GM21447 (cell line): ENCODE data around the gene SEPHS1.

Source experiments
- ATAC-seq: cut with Tn5 transposase; IDR thresholded peaks from one replicate; pipeline ENCODE4 v1.9.1; 2021; ENCODE audit not compliant: unreplicated experiment

Gene SEPHS1

DNA sequence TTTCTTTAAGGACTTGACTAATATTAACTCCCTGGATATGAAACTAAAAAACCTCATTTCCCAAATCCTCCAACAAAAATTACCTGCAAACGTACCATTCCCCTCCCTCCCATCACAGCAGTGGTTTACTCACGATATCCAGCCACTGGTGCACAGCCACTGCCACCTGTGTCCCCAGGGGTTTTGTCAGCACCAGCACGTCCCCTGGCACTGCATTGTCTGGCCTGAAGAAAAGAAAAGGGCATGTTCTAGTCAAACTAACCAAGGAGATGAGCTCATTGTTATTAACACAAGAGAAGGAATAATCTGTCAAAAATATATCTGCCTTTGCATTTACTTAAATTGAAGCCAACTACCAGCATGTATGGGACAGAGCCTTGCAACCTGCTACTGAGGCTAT, 18.5 kb downstream of the SEPHS1 start:
- no peak for ATAC-seq

DNA sequence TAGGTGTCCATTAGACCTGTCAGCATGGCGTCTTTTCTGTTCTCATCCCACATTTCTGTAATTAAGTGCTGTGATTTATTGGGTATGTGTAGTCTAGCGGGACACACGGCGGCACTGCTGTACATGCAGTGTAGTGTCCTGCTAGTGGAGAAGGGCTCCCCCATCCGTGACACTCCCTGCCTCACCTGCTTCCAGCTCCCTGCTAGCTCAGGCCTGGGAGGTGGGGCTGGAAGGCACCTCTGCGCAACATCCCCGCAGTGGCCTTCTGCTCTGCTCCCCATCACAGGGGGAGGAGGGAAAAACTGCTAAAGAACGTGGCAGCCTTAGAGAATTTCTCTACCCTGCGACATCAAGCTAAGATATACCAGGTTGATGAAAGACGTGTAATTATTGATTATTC, 19.5 kb downstream of the SEPHS1 start:
- ATAC-seq: no peak

DNA sequence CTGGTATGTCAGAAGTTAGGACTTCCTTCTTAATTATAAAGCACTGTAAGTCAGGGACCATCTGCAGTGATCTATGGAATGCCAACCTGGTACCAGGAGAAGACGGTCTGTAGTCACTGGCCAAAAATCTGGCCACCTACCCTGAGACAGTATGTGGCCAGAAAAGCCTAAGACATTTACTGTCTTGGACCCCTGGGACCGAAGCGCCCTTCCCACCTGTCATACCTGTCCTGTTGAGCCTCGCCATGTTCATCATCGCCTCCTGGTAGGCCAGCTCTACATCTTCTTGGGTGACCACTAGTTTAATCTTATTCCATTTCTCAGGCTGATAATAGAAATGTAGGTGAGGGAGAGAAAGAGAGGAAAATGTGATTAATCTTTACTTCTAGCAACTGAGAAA, 20.0 kb downstream of the SEPHS1 start:
- no peak for ATAC-seq

DNA sequence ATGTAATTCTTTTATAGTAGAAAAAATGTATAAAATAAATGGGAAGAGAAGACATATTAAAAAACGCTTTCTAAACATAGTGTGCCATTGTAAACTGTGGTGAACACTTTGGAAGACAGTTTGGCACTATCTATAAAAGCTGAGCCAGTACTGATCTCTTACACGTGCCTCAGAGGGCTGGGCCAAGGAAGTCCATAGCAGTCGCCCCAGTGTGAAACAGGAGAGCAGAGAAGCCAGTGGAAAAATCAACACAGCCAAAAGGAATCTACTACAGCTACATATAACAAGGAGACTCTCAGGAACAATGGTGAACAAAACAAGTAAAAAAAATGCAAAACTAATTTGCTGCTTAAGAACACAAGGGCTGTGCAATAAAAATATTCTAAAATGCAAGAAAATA, 20.6 kb downstream of the SEPHS1 start:
- no peak for ATAC-seq

DNA sequence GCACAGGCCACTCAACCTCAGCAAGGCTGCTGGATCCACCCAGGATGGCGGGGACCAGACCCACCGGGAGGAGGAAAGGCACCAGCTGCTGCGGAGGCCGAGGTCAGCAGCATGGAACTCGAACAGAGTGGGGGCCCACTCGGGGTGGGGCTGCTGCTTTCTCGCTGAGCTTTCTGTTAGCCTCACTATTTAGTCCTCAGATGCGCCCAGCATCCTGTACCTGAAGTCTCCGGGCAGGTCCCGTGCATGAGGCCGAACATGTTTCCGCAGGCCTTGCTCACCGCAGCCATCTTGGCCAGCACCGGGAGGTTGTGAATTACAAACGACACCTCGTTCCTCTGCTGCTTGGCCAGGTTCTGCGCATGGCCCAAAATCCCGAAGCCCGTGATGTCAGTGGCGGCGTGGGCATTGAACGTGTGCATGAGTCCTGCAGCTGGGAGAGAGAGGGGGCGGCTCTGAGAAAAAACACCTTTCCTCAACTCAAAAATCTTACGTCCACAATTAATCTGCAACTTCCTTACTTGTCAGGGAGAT, 25.4 kb downstream of the SEPHS1 start:
- no peak for ATAC-seq

DNA sequence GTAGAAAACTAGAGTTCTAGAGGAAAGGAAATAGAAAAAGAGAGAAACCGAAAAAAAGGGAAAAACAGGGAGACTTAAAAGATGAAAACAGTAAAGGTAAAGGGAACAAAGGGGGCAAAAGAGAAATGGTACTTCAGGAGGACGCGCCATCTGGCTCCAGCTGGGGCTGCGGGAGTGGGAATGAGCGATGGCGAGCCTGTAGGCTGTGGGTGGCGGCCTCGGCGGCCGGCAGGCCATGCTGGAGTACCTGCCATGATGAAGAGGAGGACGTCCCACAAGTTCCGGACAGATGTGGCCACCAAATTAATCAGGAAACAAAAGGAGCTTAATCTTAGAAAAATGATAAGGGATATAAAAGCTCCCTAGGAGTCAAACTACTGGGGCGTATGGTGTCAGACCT, 26.5 kb downstream of the SEPHS1 start:
- no peak for ATAC-seq

DNA sequence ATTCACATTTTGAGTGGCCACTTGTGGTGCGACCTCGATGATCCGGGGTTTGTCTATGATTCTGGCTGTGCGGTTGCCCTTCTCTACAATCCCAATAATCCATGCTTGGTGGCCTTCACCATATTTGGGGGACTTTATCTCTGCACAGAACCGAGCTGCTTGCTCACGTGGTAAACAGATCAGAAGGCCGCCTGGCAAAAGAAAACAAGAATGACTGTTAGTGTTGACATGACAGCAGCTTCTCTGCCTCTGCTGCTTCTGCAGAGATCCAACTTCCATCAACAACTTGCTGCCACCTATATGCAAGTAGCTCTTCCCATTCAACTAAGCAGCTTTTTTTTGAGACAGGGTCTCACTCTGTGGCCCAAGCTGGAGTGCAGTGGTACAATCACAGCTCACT, 28.9 kb downstream of the SEPHS1 start:
- no peak for ATAC-seq

DNA sequence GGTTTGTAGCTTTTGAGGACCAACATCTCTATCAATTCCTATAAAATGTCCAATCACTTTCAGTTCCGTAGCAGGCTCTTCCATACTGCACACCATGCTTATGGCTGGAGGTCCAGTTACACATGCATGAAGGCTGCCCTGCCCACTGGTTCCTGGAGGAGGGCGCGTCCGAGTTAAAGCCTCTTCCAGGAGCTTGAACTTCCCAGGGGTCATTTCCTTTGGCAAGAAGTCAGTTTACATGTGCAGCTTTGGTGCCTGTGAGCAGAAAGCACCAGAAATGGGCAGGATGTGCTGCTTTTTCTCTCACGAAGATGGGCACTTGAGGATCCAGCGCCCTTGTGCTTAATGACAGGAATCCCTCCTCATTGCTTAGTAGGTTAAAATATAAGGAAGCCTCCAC, 30.6 kb downstream of the SEPHS1 start:
- no peak for ATAC-seq

DNA sequence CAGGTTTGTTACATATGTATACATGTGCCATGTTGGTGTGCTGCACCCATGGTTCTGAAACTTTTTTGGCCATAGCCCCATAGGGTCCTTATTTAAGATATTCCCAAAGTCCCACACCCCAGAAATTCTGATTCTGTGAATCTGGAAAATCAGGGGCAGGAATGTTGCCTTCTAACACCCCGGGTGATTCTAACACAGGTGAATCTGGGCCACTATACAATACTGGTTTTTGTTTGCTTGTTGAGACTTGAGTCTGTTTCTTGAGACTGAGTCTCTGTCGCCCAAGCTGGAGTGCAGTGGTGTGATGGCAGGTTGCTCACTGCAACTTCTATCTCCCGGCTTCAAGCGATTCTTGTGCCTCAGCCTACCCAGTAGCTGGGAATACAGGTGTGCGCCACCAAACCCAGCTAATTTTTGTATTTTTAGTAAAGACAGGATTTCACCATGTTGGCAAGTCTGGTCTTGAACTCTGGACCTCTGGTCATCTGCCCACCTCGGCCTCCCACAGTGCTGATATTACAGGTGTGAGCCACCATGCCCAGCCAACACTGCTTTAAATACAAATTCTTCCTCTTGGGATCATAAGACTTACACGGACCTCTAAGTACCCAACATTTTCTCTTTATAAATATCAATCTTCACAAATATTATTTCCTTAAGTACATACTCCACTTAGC, 31.3 kb downstream of the SEPHS1 start:
- no peak for ATAC-seq

DNA sequence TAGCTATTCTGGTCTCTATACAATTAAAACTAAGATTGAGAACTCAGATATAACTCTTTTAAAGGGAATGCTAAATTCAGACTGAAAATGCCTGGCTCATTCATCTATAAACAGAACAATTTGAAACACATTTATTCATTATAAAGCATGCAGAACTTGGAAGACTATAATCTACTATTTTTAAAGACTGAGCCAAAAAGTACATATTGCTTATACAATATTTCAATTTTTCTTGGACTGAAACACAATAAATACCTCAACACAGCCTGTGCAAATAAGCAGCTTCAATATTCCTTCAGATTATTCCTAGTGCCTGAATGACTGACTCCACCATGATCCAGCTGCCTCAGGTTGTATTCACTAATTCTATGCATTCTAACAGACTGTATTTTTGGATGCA, 32.7 kb downstream of the SEPHS1 start:
- ATAC-seq: no peak

DNA sequence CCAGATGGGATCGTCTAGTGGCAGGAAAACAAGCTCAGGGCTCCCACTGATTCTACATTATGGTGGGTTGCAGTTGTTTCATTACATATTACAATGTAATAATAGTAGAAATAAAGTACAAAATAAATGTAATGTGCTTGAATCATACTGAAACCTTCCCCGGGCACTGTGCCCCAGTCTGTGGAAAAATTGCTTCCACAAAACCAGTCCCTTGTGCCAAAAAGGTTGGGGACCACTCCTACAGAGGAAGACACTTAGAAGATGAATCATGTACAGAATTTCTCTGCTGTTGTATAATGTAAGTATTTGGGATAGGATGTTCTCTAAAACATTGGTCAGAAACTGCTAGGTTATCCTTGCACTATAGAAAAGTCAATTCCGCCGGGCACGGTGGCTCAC, 36.9 kb downstream of the SEPHS1 start:
- ATAC-seq: no peak

DNA sequence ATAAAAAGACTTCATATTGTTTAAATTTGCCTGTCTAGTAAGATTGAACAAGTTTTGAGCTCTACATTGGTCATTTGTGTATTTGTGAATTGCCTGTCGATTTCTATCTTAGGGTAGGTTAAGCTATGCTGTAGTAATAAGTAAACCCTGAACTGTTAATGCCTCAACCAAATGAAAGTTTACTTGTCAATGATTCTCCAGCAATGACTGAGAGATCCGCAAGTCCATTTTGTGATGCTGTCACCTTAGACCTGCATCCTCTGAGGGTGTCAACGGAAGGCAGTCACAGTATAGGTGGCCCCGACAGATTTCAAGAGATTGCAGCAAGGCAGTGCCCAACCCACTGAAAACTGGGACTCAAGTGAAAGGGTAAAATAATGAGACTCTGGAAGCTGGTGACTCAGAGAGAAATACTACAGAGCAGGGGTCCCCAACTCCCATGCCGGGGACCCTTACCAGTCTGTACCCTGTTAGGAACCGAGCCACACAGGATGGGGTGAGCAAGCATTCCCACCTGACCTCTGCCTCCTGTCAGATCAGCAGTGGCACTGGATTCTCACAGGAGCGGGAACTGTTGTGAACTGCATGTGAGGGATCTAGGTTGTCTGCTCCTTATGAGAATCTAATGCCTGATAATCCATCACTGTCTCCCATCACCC, 37.4 kb downstream of the SEPHS1 start:
- no peak for ATAC-seq

DNA sequence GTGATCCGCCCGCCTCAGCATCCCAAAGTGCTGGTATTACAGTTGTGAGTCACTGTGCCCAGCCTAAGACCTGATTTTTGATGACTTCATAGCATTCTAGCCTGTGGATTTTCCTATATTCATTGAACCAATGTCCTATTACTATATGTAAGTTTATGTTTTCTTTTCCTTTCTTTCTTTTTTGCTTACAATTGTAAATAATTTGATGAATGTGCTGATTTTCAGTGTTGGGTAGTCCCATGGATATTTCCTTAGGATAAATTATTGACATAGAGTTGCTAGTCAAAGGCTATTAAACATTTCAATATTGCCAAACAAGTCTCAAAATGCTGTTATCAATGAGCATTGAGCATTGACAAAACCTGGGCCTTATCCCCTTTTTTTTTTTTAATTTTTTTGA, 38.3 kb downstream of the SEPHS1 start:
- ATAC-seq: no peak

DNA sequence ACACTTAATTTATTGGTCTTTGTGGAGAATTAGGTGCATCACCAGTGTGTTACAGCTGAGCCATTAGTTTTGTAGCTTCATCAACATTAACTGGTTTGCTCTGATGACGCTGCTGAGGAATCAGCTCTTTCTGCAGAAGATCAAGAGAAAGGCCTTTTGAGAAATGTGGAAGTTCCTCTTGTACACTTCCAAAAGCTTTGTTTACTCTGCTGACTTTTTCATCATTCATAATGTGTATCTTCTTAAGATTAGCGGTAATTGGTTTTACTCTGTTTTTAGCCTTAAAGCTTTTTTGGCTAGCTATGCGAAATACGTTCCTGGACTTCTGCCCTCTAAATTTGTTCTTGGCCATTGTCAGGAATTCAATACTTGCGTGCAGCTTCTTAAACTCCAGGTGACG, 40.0 kb downstream of the SEPHS1 start:
- no peak for ATAC-seq

DNA sequence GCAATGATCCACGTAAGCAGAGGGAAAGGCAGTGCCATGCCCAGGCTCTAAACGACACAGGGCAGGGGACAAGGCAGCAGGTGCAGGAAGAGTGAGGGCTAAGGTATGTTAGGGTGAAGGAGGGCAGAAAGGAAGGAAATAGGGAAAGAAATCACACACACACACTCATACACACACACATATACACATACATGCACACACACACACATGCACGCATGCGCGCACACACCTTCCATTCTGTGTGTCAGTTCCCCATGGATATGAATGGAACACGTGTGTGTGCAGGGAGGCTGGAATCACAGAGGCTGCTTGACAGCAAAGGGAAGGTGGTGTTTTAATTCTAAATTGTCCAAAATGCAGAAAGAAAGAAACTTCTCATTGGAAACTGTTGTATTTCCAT, 42.0 kb downstream of the SEPHS1 start:
- no peak for ATAC-seq

DNA sequence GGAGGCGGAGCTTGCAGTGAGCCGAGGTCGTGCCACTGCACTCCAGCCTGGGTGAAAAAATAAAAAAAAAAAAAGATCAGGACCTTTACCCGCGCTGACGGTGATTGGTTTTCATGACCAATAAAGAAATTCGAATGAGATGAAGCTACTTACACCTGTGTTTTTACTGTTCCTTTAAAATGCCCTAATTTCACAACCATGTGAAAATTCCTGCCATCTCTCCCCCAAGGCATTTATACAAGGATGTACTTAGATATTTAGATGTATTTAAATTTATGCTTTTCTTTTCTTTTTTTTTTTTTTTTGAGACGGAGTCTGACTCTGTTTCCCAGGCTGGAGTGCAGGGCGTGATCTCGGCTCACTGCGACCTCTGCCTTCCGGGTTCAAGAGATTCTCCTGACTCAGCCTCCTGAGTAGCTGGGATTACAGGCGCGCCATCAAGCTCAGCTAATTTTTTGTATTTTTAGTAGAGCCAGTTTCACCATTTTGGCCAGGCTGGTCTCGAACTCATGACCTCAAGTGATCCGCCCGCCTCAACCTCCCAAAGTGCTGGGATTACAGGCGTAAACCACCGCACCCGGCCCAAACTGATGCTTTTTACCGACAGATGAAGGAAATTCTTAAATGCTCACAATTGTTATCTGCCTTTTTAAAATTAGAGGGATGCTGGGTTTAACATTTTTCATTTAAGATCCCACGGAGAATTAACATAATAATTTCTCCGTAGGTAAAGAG, 45.1 kb downstream of the SEPHS1 start:
- no peak for ATAC-seq

DNA sequence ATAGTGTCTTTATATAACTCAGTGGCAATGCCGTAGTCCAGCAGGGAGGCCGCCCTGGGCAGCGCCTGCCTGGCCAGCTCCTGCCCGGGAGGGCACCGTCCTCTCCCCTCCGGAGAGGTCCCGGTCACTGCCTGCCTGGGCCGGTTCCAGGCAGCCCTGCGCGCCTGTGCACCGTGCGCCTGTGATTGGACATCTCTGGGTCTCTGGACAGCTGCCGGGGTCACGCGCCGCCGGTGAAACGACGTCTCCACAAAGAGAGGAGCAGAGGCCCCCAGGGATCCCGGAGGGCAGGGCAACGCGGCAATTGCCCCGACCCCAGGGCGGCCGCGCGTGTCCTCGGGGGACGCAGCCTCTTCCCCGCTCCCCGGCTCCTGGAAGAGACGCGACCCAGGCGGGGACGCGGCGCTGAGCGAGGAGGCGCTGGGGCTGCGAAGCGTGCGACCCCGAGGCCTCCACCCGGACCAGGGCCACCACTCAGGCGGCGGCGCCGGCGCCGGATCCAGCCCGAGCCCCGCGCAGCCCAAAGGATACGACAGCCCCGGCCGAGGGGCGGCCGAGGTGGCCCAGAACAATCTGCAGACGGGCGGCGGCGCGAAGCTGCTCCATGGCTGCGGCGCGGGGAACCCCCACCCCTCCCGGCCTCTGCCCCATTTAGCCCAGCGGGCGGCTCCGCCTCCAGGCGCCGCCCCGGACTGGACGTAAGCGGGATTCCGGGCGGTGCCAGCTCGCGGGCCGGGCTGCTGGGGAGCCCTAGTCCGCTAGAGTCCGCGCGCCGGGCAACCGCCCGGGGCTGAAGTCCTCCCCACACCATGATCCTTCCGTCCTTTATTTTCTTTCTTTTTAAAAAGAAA, 48.4 kb downstream of the SEPHS1 start, which contains the start of gene PHYH:
PHYH (minus strand) TSS at position 628 of the 851 bp plus-strand sequence; CDS start at position 606, 22 bp downstream.
- peak; percentile 49 for ATAC-seq

DNA sequence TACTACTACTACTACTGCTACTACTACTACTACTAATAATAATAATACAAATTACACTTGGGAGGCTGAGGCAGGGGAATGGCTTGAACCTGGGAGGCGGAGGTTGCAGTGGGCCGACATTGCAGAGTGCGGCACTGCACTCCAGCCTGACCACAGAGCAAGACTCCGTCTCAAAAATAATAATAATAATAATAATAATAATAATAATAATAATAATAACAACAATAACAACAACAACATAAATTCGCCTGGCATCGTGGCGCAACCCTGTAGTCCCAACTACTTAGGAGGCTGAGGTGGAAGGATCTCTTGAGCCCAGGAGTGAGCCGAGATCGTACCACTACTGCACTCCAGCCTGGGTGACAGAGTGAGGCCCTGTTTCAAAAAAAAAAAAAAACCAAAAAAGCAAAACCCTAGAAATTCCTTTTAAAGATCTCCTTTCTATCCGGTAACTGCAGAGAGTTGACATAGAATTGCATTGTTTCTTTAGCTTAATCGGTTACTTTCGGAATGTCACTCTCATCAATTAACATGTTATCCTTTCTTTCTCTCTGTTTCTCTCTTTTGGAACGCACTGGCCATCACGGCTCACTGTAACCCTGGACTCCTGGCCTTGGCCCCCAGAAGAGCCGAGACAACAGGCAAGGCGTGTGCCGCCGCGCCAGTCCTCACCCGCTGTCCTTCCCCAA, 49.2 kb downstream of the SEPHS1 start:
- ATAC-seq: no peak

DNA sequence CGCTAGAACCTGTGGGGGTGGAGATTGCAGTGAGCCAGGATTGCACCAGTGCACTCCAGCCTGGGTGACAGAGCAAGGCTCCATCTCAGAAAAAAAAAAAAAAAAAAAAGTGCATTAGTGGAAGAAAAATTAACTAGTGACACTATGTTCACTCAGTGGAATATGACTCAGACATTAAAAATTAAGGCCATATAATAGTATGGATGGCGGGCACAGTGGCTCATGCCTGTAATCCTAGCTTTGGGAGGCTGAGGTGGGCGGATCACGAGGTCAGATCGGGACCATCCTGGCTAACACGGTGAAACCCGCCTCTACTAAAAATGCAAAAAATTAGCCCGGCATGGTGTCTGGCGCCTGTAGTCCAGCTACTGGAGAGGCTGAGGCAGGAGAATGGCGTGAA, 51.6 kb downstream of the SEPHS1 start:
- ATAC-seq: no peak

DNA sequence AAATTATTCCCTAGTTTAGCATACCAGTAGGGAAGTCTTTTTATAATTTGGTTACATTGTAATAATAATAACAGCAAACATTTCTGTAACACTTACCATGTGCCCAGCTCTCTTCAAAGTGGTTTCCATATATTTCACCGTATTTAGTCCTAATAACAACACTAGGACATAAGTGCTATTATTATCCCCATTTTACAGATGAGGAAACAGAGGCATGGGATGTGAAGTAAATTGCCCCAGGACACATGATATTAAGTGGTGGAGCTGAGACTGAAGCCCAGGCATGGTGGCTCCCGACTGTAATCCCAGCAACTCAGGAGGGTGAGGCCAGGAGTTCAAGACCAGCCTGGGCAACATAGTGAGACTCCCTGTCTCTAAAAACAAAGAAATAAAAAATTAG, 53.3 kb downstream of the SEPHS1 start:
- no peak for ATAC-seq
